AG10803 (cell line): ENCODE results near the gene MRM1.
A peak's percentile ranks its signal among the peaks of the same experiment; 100 is the strongest.

Experiments
- DNase-seq: peaks from one replicate; pipeline ENCODE4 v3.0.0; 2010; ENCODE audit warnings: low read depth
- H3K4me3 ChIP-seq: 2 replicates; pipeline ENCODE4 v1.5.1; 2011; ENCODE audit warnings: mild to moderate bottlenecking, low read length, control low read depth
- CTCF ChIP-seq: conservative IDR thresholded peaks from 2 replicates; pipeline ENCODE4 v1.5.1; 2011; ENCODE audit warnings: mild to moderate bottlenecking, low read length, control low read depth, inconsistent platforms

Gene MRM1

GRCh38 chr17:36586138-36586537 lies 15.2 kb upstream of the MRM1 start:
- TF ChIP-seq CTCF = no peak
- H3K4me3 ChIP-seq = no peak overlapping the region
- no peak for DNase-seq

DNA sequence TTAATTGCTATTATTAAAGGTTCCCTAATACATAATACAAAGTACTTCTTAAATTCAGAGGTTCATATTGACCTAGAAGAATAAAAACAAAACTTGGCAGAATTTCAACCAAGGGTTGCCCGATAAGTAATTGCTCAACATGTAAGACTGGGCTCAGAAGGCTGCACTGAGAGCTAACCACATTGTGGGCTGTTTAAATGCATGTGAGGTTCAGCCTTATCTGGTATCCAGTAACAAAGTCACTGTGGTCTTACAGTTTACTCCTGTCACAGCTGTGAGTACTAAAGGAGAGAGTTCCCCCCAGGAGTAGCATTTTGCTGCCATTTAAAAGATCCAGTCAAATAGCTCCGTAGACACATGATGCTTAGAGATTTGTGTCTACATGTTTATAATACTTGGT lies 11.3 kb upstream of the MRM1 start:
- TF ChIP-seq CTCF = no peak
- no peak for DNase-seq
- H3K4me3 ChIP-seq = no peak overlapping the region

DNA sequence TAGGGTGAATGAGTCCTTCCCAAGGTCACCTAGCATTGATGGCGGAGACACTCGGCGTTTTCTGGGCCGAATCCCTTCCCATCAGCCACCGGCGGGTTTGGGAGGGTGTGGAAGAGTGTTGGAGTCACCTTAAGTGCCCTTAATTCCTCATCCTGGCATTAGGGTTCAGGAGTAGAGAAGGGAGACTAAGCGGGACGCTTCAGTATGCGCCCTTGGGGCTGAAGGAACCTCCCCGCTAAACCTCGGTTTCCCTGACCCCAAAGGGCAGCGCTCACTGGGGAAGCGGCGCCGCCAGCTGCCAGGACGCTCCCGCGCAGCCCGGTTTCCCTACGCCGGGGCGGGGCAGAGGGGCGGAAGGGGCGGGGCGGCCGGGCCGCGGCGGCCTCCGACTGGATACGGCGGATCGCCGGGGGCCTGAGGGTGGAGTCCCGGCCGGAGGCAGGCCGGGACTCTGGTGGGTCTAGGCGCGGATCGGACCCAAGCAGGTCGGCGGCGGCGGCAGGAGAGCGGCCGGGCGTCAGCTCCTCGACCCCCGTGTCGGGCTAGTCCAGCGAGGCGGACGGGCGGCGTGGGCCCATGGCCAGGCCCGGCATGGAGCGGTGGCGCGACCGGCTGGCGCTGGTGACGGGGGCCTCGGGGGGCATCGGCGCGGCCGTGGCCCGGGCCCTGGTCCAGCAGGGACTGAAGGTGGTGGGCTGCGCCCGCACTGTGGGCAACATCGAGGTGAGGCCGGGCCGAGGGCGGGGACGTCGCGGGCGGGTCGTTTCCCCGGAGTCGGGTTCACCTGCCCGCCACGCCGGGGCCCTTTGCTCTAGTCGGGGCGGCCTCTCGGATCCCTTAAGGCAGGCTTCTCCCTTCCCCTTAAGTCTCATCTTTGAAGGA lies 9.7 kb upstream of the MRM1 start, which contains the start of gene DHRS11:
Gene DHRS11, plus strand, starts transcription at position 446 of the 882 bp plus-strand sequence. Its CDS starts 131 bp downstream, at position 577.
- TF ChIP-seq CTCF = no peak
- peak within 1 kb of the TSS; percentile 63 for H3K4me3 ChIP-seq
- peak; percentile 64 for DNase-seq

DNA sequence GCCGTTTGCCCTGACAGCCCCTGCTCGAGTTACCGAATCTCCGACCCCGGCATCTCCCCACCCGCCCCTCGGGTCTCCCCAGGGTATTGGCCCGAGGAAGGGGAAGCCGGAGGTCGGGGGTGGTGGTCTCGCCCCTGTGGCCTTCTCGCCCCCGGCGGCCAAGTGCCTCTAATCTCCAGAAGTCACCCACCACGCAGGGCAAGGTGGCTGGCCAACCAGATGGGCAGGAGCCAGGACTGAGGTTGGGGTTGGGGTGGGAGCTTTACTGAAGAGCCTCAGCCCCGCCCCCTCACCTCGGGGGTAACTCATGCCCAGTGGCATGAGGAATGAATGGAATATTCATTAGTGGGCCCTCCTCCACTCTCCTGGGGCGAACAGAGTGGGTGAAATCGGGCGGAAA lies 9.1 kb upstream of the MRM1 start:
- TF ChIP-seq CTCF = no peak
- H3K4me3 ChIP-seq = peak overlapping the region; percentile 63
- no peak for DNase-seq

GRCh38 chr17:36592716-36593321 lies 8.6 kb upstream of the MRM1 start:
- peak overlapping the region; percentile 63 for H3K4me3 ChIP-seq
- TF ChIP-seq CTCF = no peak
- DNase-seq = no peak

DNA sequence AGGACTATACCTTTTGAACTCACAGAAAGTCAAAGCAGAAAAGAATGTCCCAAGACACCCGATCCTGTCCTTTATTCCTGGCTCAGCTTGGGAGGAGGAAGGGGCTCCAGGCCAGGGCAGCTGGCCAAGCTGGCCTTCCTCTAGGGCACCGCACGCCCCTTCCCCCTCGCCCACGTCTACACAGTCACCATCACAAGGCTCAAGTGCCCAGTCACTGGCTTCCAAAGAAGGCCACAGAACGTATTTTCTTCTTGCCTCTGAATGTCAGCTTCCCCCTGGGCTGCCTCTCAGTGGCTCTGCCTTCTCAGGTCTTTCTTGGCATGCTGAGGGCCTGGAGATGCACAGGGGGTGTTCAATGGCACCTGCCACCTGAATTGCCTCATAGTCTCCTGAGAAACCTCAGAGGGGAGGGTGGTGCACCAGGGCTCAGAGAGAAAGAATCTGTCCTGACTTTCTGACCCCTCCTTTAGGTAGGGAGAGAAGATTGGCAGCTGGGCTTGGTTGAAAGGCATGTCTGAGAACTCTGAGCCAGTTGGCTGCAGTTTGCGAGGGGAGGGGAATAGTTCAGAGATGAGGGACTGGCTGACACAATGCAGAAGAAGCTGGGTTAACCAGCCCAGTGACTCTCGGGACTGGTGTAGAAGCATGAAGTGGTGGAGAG lies 7.6 kb upstream of the MRM1 start:
- H3K4me3 ChIP-seq = no peak overlapping the region
- no peak for DNase-seq
- TF ChIP-seq CTCF = no peak
